IMR-90 (cell line): ENCODE results near the gene GALNT13. TPM values are rescaled to one million over a fixed set of nuclear protein-coding genes. Genes with fewer than 3 reads are reported as not detected.

Experiments used
- ATAC-seq: fragments of 200-7000 bp; cut with Tn5 transposase; 2 replicates; pipeline ENCODE4 v1.9.1; 2020; ENCODE audit warnings: low read depth, mild to moderate bottlenecking, moderate library complexity
- BruUV-seq: library from RNA; stranded (reverse); fragments of 400-500 nt; replicated peaks from 2 replicates; lab custom pipeline; 2021; lab: Mats Ljungman, UMichigan
- CTCF ChIA-PET: fragments of 300-600 bp; formaldehyde crosslinking; extraction: SDS; loops from one replicate; lab custom pipeline; 2021; ENCODE audit warnings: antibody characterized with exemption; lab: Yijun Ruan, JAX
- POLR2A ChIA-PET: fragments of 300-600 bp; sonication (Branson Sonifier 250); formaldehyde crosslinking; loops from one replicate; lab custom pipeline; 2022; ENCODE audit warnings: antibody characterized with exemption; ENCODE audit not compliant: unreplicated experiment; lab: Charles Lee
- DNase-seq: peaks from one replicate; pipeline ENCODE4 v3.0.0; 2013
- H2AFZ ChIP-seq: replicated peaks from 2 replicates; pipeline ENCODE3; 2013; ENCODE audit warnings: low read length, mild to moderate bottlenecking; ENCODE audit not compliant: poor library complexity
- H2AK5ac ChIP-seq: 2 replicates; pipeline ENCODE4 v1.6.1; 2013; ENCODE audit warnings: low read depth, low read length, inconsistent platforms
- H2AK9ac ChIP-seq: replicated peaks from 2 replicates; pipeline ENCODE3; 2013; ENCODE audit warnings: mild to moderate bottlenecking, low read depth, low read length, moderate library complexity; ENCODE audit not compliant: poor library complexity
- H2BK120ac ChIP-seq: 2 replicates; pipeline ENCODE4 v1.6.1; 2013; ENCODE audit warnings: low read depth, low read length, inconsistent platforms
- H2BK15ac ChIP-seq: 3 replicates; pipeline ENCODE4 v1.6.1; 2013; ENCODE audit warnings: low read depth, low read length, inconsistent platforms
- H2BK20ac ChIP-seq: 2 replicates; pipeline ENCODE4 v1.6.1; 2013; ENCODE audit warnings: low read depth, mild to moderate bottlenecking, inconsistent platforms, low read length, moderate library complexity
- H2BK5ac ChIP-seq: 2 replicates; pipeline ENCODE4 v1.6.1; 2013; ENCODE audit warnings: mild to moderate bottlenecking, low read depth, low read length, inconsistent platforms; ENCODE audit not compliant: poor library complexity, severe bottlenecking
- H3K14ac ChIP-seq: replicated peaks from 2 replicates; pipeline ENCODE4 v1.6.1; 2013; ENCODE audit warnings: low read depth, low read length, inconsistent platforms
- H3K18ac ChIP-seq: 2 replicates; pipeline ENCODE4 v1.6.1; 2013; ENCODE audit warnings: low read depth, low read length, control low read depth
- H3K23ac ChIP-seq: 2 replicates; pipeline ENCODE4 v1.6.1; 2013; ENCODE audit warnings: low read depth, low read length, inconsistent platforms
- H3K27ac ChIP-seq: 2 replicates; pipeline ENCODE4 v1.5.1; 2013; ENCODE audit warnings: mild to moderate bottlenecking, control low read depth, low read length; ENCODE audit not compliant: insufficient read depth
- H3K27me3 ChIP-seq: 2 replicates; pipeline ENCODE4 v1.6.1; 2013; ENCODE audit warnings: low read length; ENCODE audit not compliant: control insufficient read depth, insufficient read depth
- H3K36me3 ChIP-seq: 2 replicates; pipeline ENCODE4 v1.6.1; 2013; ENCODE audit warnings: low read length, mixed read lengths; ENCODE audit not compliant: control insufficient read depth, insufficient read depth
- H3K4ac ChIP-seq: 2 replicates; pipeline ENCODE4 v1.6.1; 2013; ENCODE audit warnings: low read depth, low read length, inconsistent platforms
- H3K4me1 ChIP-seq: 2 replicates; pipeline ENCODE4 v1.6.1; 2013; ENCODE audit warnings: low read length, mixed read lengths; ENCODE audit not compliant: control insufficient read depth, insufficient read depth
- H3K4me2 ChIP-seq: 2 replicates; pipeline ENCODE4 v1.6.1; 2013; ENCODE audit warnings: low read depth, mild to moderate bottlenecking, control low read depth, low read length, moderate library complexity
- H3K4me3 ChIP-seq: 2 replicates; pipeline ENCODE4 v1.5.1; 2013; ENCODE audit warnings: low read depth, mild to moderate bottlenecking, control low read depth, low read length, moderate library complexity; ENCODE audit not compliant: insufficient read depth
- H3K56ac ChIP-seq: 2 replicates; pipeline ENCODE4 v1.6.1; 2013; ENCODE audit warnings: low read length, inconsistent platforms; ENCODE audit not compliant: insufficient read depth; ENCODE audit errors: extremely low read depth
- H3K79me1 ChIP-seq, 2 experiments: 2 replicates each; pipeline ENCODE4 v1.6.1; 2013; ENCODE audit warnings: low read length in 2 of 2, inconsistent platforms in 1 of 2, low read depth in 1 of 2
- H3K9ac ChIP-seq: 2 replicates; pipeline ENCODE4 v1.6.1; 2013; ENCODE audit warnings: low read depth, low read length, control low read depth
- H3K9me1 ChIP-seq: 2 replicates; pipeline ENCODE4 v1.6.1; 2013; ENCODE audit warnings: low read length, inconsistent platforms; ENCODE audit not compliant: insufficient read depth
- H3K9me3 ChIP-seq: 2 replicates; pipeline ENCODE4 v1.6.1; 2013; ENCODE audit warnings: low read length; ENCODE audit not compliant: control insufficient read depth, insufficient read depth
- H4K20me1 ChIP-seq: 2 replicates; pipeline ENCODE4 v1.6.1; 2013; ENCODE audit warnings: low read length, inconsistent platforms; ENCODE audit not compliant: insufficient read depth
- H4K5ac ChIP-seq: 2 replicates; pipeline ENCODE4 v1.6.1; 2013; ENCODE audit warnings: mild to moderate bottlenecking, low read depth, low read length, control low read depth
- H4K8ac ChIP-seq, 2 experiments: 2 replicates each; pipeline ENCODE4 v1.6.1; 2013; ENCODE audit warnings: low read depth in 2 of 2, low read length in 2 of 2, control low read depth in 1 of 2, inconsistent platforms in 1 of 2
- H4K91ac ChIP-seq: 2 replicates; pipeline ENCODE4 v1.6.1; 2013; ENCODE audit warnings: low read depth, low read length, inconsistent platforms; ENCODE audit not compliant: insufficient read depth
- BHLHE40 ChIP-seq: fragments of 150-350 bp; IDR thresholded peaks from 2 replicates; pipeline ENCODE4 v1.6.1; 2016; ENCODE audit warnings: mild to moderate bottlenecking, low read depth, low read length
- CEBPB ChIP-seq: IDR thresholded peaks from 2 replicates; pipeline ENCODE4 v1.6.1; 2012; ENCODE audit warnings: low read depth, low read length, improper control_type of control experiment
- CHD1 ChIP-seq: IDR thresholded peaks from 2 replicates; pipeline ENCODE4 v1.6.1; 2012; ENCODE audit warnings: low read depth, low read length, improper control_type of control experiment
- FOS ChIP-seq: fragments of 150-350 bp; IDR thresholded peaks from 2 replicates; pipeline ENCODE4 v1.6.1; 2016; ENCODE audit warnings: low read depth, low read length
- MAFK ChIP-seq: IDR thresholded peaks from 2 replicates; pipeline ENCODE4 v1.6.1; 2012; ENCODE audit warnings: low read depth, low read length, improper control_type of control experiment
- MAZ ChIP-seq: IDR thresholded peaks from 2 replicates; pipeline ENCODE4 v1.6.1; 2012; ENCODE audit warnings: low read depth, mild to moderate bottlenecking, low read length, improper control_type of control experiment, moderate library complexity, borderline replicate concordance
- MXI1 ChIP-seq: IDR thresholded peaks from 2 replicates; pipeline ENCODE4 v1.6.1; 2012; ENCODE audit warnings: low read depth, mild to moderate bottlenecking, low read length, moderate library complexity, borderline replicate concordance
- NFE2L2 ChIP-seq: fragments of 150-350 bp; IDR thresholded peaks from 2 replicates; pipeline ENCODE4 v1.6.1; 2016; ENCODE audit warnings: low read depth, mild to moderate bottlenecking, low read length
- POLR2A ChIP-seq: IDR thresholded peaks from 2 replicates; pipeline ENCODE4 v1.6.1; 2012; ENCODE audit warnings: mild to moderate bottlenecking, low read depth, low read length
- RAD21 ChIP-seq: IDR thresholded peaks from 2 replicates; pipeline ENCODE4 v1.6.1; 2012; ENCODE audit warnings: low read length, improper control_type of control experiment
- RCOR1 ChIP-seq: IDR thresholded peaks from 2 replicates; pipeline ENCODE4 v1.6.1; 2012; ENCODE audit warnings: mild to moderate bottlenecking, low read length, improper control_type of control experiment; ENCODE audit not compliant: insufficient replicate concordance
- RFX5 ChIP-seq: IDR thresholded peaks from 2 replicates; pipeline ENCODE4 v1.8.0; 2012; ENCODE audit warnings: low read depth, mild to moderate bottlenecking, low read length, moderate library complexity
- SMC3 ChIP-seq: fragments of 150-350 bp; IDR thresholded peaks from 2 replicates; pipeline ENCODE4 v1.6.1; 2016; ENCODE audit warnings: low read depth, mild to moderate bottlenecking, antibody characterized with exemption, low read length, moderate library complexity
- WGBS, 2 experiments: methylation state at CpG; one replicate each; pipeline versions ENCODE4 v1.1.5 to v1.1.7; 2013; ENCODE audit warnings: missing lambda C conversion rate in 2 of 2; ENCODE audit not compliant: insufficient read length in 1 of 2; ENCODE audit errors: extremely low coverage in 2 of 2; 5-methylcytosine and 5-hydroxymethylcytosine counted together
- dilution Hi-C: fragments of 300-500 bp; cut with HindIII; formaldehyde crosslinking; loops from one replicate; pipeline ENCODE4 v1.14.3; 2018; ENCODE audit warnings: low sequenced_read_pairs; ENCODE audit not compliant: unreplicated experiment
- in situ Hi-C: fragments of 300-500 bp; cut with MboI; formaldehyde crosslinking; loops from 3 replicates; pipeline ENCODE4 v1.14.3; 2019; ENCODE audit warnings: low sequenced_read_pairs, inconsistent platforms, mixed read lengths
- intact Hi-C: fragments of 100-400 bp; cut with micrococcal nuclease; formaldehyde crosslinking; loops from 2 replicates; pipeline ENCODE4 v1.10.0; 2022
- polyA plus RNA-seq, 3 experiments: library from polyadenylated mRNA; depleted of rRNA; stranded (reverse); fragments of >200 nt; gene quantifications; 2 replicates each; pipeline ENCODE4 v1.2.3, GENCODE V29; 2012; ENCODE audit warnings: low replicate concordance in 1 of 3
- total RNA-seq: library from RNA; depleted of rRNA; stranded (reverse); fragments of >200 nt; gene quantifications from 2 replicates; pipeline ENCODE4 v1.2.3, GENCODE V29; 2012
- TF ChIP-seq, protein P1 (sequence below): fragments of 150-350 bp; IDR thresholded peaks from 2 replicates; pipeline ENCODE4 v1.6.1; 2016; ENCODE audit warnings: low read depth, mild to moderate bottlenecking, low read length, moderate library complexity, borderline replicate concordance
- TF ChIP-seq, protein P2 (sequence below): fragments of 150-350 bp; IDR thresholded peaks from 2 replicates; pipeline ENCODE4 v1.6.1; 2017; ENCODE audit warnings: mild to moderate bottlenecking, antibody characterized with exemption, low read length, low read depth
- TF ChIP-seq, protein P3 (sequence below): conservative IDR thresholded peaks from 2 replicates; pipeline ENCODE4 v1.5.1; 2012; ENCODE audit warnings: mild to moderate bottlenecking, low read depth, low read length, improper control_type of control experiment

Gene GALNT13
- total and polyA plus RNA-seq, 2 of the 4 experiments (the other 2 are of a cell fraction) = 0.03 TPM; not detected in 1

DNA sequence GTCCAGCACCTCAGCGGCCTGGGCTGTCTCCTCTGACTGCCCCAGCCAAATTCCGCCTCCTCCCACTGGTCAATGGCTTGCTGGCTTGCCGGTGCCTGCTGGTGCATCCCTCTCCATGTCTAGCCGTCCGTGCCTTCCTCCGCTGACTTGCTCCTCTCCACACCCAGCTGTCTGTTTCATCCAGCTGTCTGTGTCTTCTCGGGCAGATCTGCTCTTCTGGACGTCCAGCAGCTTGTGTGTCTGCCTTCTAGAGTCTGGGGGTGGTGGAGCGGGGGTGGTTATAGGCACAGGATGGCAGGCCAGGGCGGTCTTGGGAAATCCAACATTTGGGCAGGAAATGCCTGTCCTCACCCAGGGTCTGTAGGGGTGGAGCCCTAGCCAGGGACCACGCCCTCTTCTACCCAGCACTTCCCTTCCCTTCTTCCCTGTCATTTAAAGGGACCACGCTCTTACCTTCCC is 369.2 kb downstream of the GALNT13 start:
- Histone ChIP-seq H2AK9ac (no peak overlapping the region), H3K18ac (no peak overlapping the region), H2AK5ac (no peak overlapping the region), H3K4me3 (no peak overlapping the region), H2AFZ (no peak overlapping the region), H2BK15ac (no peak overlapping the region), H3K9me3 (peaks cover 8% of the 10 kb centered on the region), H4K5ac (no peak overlapping the region), H2BK5ac (no peak overlapping the region), H3K9ac (no peak overlapping the region), H4K8ac (no peak overlapping the region), H3K4me2 (no peak overlapping the region), H3K23ac (no peak overlapping the region), H3K79me1 (no peaks in the 10 kb centered on the region), H3K36me3 (no peaks in the 10 kb centered on the region), H3K9me1 (no peaks in the 10 kb centered on the region), H3K14ac (no peak overlapping the region), H3K4ac (no peak overlapping the region), H3K27me3 (no peaks in the 10 kb centered on the region), H3K4me1 (no peaks in the 10 kb centered on the region), H4K91ac (no peak overlapping the region), H3K56ac (no peak overlapping the region), H3K27ac (no peak overlapping the region), H2BK20ac (no peak overlapping the region), H2BK120ac (no peak overlapping the region), H4K20me1 (no peaks in the 10 kb centered on the region)
- CTCF ChIA-PET = no interaction called here
- POLR2A ChIA-PET = no interaction called here
- ATAC-seq = no peak
- BruUV-seq = no TSS peak
- intact Hi-C loops (no loop called here), dilution Hi-C loops (no loop called here), in situ Hi-C loops (no loop called here)
- no peak for DNase-seq
- WGBS, 2 experiments = no CpG with 5 or more reads among the region's 12 CpGs
- TF ChIP-seq NFE2L2 = no peak
- TF ChIP-seq MXI1 = no peak
- no peak for TF ChIP-seq POLR2A
- no peak for TF ChIP-seq RAD21
- TF ChIP-seq SMC3 = no peak
- TF ChIP-seq CEBPB = no peak
- TF ChIP-seq, protein P1, sequence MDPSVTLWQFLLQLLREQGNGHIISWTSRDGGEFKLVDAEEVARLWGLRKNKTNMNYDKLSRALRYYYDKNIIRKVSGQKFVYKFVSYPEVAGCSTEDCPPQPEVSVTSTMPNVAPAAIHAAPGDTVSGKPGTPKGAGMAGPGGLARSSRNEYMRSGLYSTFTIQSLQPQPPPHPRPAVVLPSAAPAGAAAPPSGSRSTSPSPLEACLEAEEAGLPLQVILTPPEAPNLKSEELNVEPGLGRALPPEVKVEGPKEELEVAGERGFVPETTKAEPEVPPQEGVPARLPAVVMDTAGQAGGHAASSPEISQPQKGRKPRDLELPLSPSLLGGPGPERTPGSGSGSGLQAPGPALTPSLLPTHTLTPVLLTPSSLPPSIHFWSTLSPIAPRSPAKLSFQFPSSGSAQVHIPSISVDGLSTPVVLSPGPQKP = no peak
- TF ChIP-seq RCOR1 = no peak
- TF ChIP-seq MAZ = no peak
- no peak for TF ChIP-seq MAFK
- TF ChIP-seq, protein P2, sequence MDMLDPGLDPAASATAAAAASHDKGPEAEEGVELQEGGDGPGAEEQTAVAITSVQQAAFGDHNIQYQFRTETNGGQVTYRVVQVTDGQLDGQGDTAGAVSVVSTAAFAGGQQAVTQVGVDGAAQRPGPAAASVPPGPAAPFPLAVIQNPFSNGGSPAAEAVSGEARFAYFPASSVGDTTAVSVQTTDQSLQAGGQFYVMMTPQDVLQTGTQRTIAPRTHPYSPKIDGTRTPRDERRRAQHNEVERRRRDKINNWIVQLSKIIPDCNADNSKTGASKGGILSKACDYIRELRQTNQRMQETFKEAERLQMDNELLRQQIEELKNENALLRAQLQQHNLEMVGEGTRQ = no peak
- TF ChIP-seq, protein P3, sequence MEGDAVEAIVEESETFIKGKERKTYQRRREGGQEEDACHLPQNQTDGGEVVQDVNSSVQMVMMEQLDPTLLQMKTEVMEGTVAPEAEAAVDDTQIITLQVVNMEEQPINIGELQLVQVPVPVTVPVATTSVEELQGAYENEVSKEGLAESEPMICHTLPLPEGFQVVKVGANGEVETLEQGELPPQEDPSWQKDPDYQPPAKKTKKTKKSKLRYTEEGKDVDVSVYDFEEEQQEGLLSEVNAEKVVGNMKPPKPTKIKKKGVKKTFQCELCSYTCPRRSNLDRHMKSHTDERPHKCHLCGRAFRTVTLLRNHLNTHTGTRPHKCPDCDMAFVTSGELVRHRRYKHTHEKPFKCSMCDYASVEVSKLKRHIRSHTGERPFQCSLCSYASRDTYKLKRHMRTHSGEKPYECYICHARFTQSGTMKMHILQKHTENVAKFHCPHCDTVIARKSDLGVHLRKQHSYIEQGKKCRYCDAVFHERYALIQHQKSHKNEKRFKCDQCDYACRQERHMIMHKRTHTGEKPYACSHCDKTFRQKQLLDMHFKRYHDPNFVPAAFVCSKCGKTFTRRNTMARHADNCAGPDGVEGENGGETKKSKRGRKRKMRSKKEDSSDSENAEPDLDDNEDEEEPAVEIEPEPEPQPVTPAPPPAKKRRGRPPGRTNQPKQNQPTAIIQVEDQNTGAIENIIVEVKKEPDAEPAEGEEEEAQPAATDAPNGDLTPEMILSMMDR = no peak
- TF ChIP-seq CHD1 = no peak
- no peak for TF ChIP-seq BHLHE40
- no peak for TF ChIP-seq RFX5
- TF ChIP-seq FOS = no peak
